ENCODE measurements around the gene DDX43.
"Not testable (repeated sequence)": the region's sequence is repeated elsewhere in the genome, so short reads cannot be mapped to it uniquely, and the experiment has no call there.

The DDX43 gene

GRCh38 chr6:73389854-73390253 lies 4.8 kb upstream of the DDX43 start:
- no peak for DNase-seq

- no peak for DNase-seq
These were observed 3.0 kb upstream of the DDX43 start for GRCh38 chr6:73391675-73392074.

GRCh38 chr6:73392188-73392587 lies 2.4 kb upstream of the DDX43 start:
- not testable (repeated sequence) for DNase-seq

- no peak for DNase-seq
These were observed 1.4 kb upstream of the DDX43 start for GRCh38 chr6:73393278-73393677.

- no peak for DNase-seq
These were observed 1.2 kb downstream of the DDX43 start for GRCh38 chr6:73395875-73396274.

GRCh38 chr6:73400656-73401055 lies 6.0 kb downstream of the DDX43 start:
- DNase-seq, result no peak

- DNase-seq, result no peak
These were observed 14.8 kb downstream of the DDX43 start for GRCh38 chr6:73409395-73409794.

GRCh38 chr6:73413102-73413501 lies 18.5 kb downstream of the DDX43 start:
- no peak for DNase-seq

GRCh38 chr6:73418081-73418741 lies 23.6 kb downstream of the DDX43 start:
- no peak for DNase-seq

GRCh38 chr6:73421534-73421933 lies 26.9 kb downstream of the DDX43 start:
- no peak for DNase-seq

- DNase-seq, result no peak
These were observed 40.6 kb downstream of the DDX43 start for GRCh38 chr6:73435236-73435635.

GRCh38 chr6:73443555-73443954 lies 48.9 kb downstream of the DDX43 start:
- no peak for DNase-seq

- peak; percentile 26 to 41 for DNase-seq
These were observed 56.8 kb downstream of the DDX43 start for GRCh38 chr6:73451223-73452106.

- peak; percentile 92 to 94 for DNase-seq
These were observed 57.5 kb downstream of the DDX43 start, which contains the start of gene CGAS for GRCh38 chr6:73452107-73452461. CGAS (minus strand) TSS chr6:73452297; CDS start chr6:73452181, 116 bp downstream.

- peak; percentile 71 to 90 for DNase-seq
These were observed 61.4 kb downstream of the DDX43 start for GRCh38 chr6:73455865-73456629.

- not testable (repeated sequence) for DNase-seq
These were observed 64.8 kb downstream of the DDX43 start for GRCh38 chr6:73459474-73459873.

- no peak for DNase-seq
These were observed 65.4 kb downstream of the DDX43 start for GRCh38 chr6:73460056-73460455.

GRCh38 chr6:73461537-73462350 lies 67.1 kb downstream of the DDX43 start, which contains the start of gene MTO1:
MTO1 (plus strand) TSS chr6:73461737; CDS start chr6:73461855, 118 bp downstream.
- peak; percentile 94 to 95 for DNase-seq

Data from inflammatory macrophage (primary cell).